ENCODE measurements around the gene NOTCH1. TPM values are rescaled to one million over a fixed set of nuclear protein-coding genes. Genes with fewer than 3 reads are reported as not detected.

The NOTCH1 gene
- total RNA-seq, 2 donors from 2014 or later: 29.6 to 65.3 TPM

GRCh38 chr9:136472640-136473353 is 73.1 kb downstream of the NOTCH1 start:
- Histone ChIP-seq H3K9me3 (no peaks in the 10 kb centered on the region), H3K4me1 (no peaks in the 10 kb centered on the region), H3K4me3 (no peak overlapping the region), H3K27me3 (no peaks in the 10 kb centered on the region), H3K36me3 (replicated peaks in 1 of 2; ENCODE audit: insufficient read depth in 1 of 2, low read depth in 2 of 2) (peaks cover 11 to 26% of the 10 kb centered on the region in 2 donors), H3K27ac (no peak overlapping the region)
- ATAC-seq (no peak), DNase-seq (no peak)
- intact Hi-C loops (cut with DNase I): no loop called here
- TF ChIP-seq POLR2A (IDR thresholded peaks at IDR 0.05) (no peak), CTCF (IDR thresholded peaks at IDR 0.05) (no peak)
- 88 to 90% methylated on average over 21 to 27 of the region's 28 CpGs for WGBS, 2 donors

- H3K27me3 ChIP-seq: no peaks in the 10 kb centered on the region
- no peaks in the 10 kb centered on the region for H3K9me3 ChIP-seq
- TF ChIP-seq POLR2A (IDR thresholded peaks at IDR 0.05): no peak
- TF ChIP-seq CTCF (IDR thresholded peaks at IDR 0.05): no peak
- WGBS, 2 donors: 90% methylated on average over 15 to 17 of the region's 19 CpGs
- intact Hi-C loops (cut with DNase I): no loop called here
- H3K4me1 ChIP-seq: no peaks in the 10 kb centered on the region
- H3K36me3 ChIP-seq (replicated peaks in 1 of 2; ENCODE audit: insufficient read depth in 1 of 2, low read depth in 2 of 2): peaks cover 5 to 28% of the 10 kb centered on the region in 2 donors
- H3K4me3 ChIP-seq: no peak overlapping the region
- DNase-seq (no peak), ATAC-seq (no peak)
- H3K27ac ChIP-seq: no peak overlapping the region
These were observed 73.9 kb downstream of the NOTCH1 start for GRCh38 chr9:136471802-136472487.

- intact Hi-C loops (cut with DNase I): no loop called here
- TF ChIP-seq CTCF (IDR thresholded peaks at IDR 0.05) (no peak), POLR2A (IDR thresholded peaks at IDR 0.05) (no peak)
- Histone ChIP-seq H3K27ac (no peak overlapping the region), H3K4me1 (no peaks in the 10 kb centered on the region), H3K27me3 (no peaks in the 10 kb centered on the region), H3K4me3 (no peak overlapping the region), H3K36me3 (replicated peaks in 1 of 2; ENCODE audit: insufficient read depth in 1 of 2, low read depth in 2 of 2) (peaks cover 6 to 31% of the 10 kb centered on the region in 2 donors), H3K9me3 (no peaks in the 10 kb centered on the region)
- no peak for ATAC-seq
- no peak for DNase-seq
- 88 to 89% methylated on average over 9 to 12 of the region's 12 CpGs for WGBS, 2 donors
These were observed 74.9 kb downstream of the NOTCH1 start for GRCh38 chr9:136470792-136471469.

GRCh38 chr9:136470356-136470755 is 75.5 kb downstream of the NOTCH1 start:
- Histone ChIP-seq H3K36me3 (replicated peaks in 1 of 2; ENCODE audit: insufficient read depth in 1 of 2, low read depth in 2 of 2) (peaks cover 12 to 34% of the 10 kb centered on the region in 2 donors), H3K27ac (no peak overlapping the region), H3K4me1 (no peaks in the 10 kb centered on the region), H3K9me3 (no peaks in the 10 kb centered on the region), H3K27me3 (no peaks in the 10 kb centered on the region), H3K4me3 (no peak overlapping the region)
- no peak for ATAC-seq
- TF ChIP-seq POLR2A (IDR thresholded peaks at IDR 0.05) (no peak), CTCF (IDR thresholded peaks at IDR 0.05) (no peak)
- intact Hi-C loops (cut with DNase I): no loop called here
- no peak for DNase-seq
- WGBS, 2 donors: 86 to 92% methylated on average over 11 of the region's 11 CpGs

Data from body of pancreas (tissue), 4 donors.